Loucy (cell line): Measurements from ENCODE around the gene FRAS1.

Experiments
- H2AFZ ChIP-seq: fragments of 200-600 bp; sonication (generic); 2 replicates; pipeline ENCODE4 v1.6.0; 2016; ENCODE audit warnings: antibody characterized with exemption, mild to moderate bottlenecking, low read length, moderate library complexity
- H3F3A ChIP-seq: fragments of 200-600 bp; 2 replicates; pipeline ENCODE4 v1.6.0; 2016; ENCODE audit warnings: antibody characterized with exemption, low read depth, mild to moderate bottlenecking
- H3K27me3 ChIP-seq: fragments of 200-600 bp; sonication (generic); 2 replicates; pipeline ENCODE4 v1.6.1; 2014; ENCODE audit warnings: low read length, mild to moderate bottlenecking; ENCODE audit not compliant: insufficient read depth, poor library complexity, severe bottlenecking
- H3K36me3 ChIP-seq: fragments of 200-600 bp; sonication (generic); 2 replicates; pipeline ENCODE4 v1.6.1; 2016; ENCODE audit warnings: low read length; ENCODE audit not compliant: insufficient read depth
- H3K4me1 ChIP-seq: fragments of 200-600 bp; sonication (generic); 2 replicates; pipeline ENCODE4 v1.5.1; 2014; ENCODE audit warnings: low read length, mild to moderate bottlenecking; ENCODE audit not compliant: insufficient read depth, poor library complexity, severe bottlenecking
- H3K4me2 ChIP-seq: fragments of 200-600 bp; sonication (generic); 2 replicates; pipeline ENCODE4 v1.6.0; 2014; ENCODE audit warnings: antibody characterized with exemption, low read length, low read depth, mild to moderate bottlenecking; ENCODE audit not compliant: poor library complexity, severe bottlenecking
- H3K4me3 ChIP-seq: fragments of 200-600 bp; sonication (generic); 2 replicates; pipeline ENCODE4 v1.5.1; 2014; ENCODE audit warnings: low read length, mild to moderate bottlenecking, mixed read lengths; ENCODE audit not compliant: poor library complexity, severe bottlenecking
- H3K79me2 ChIP-seq: fragments of 200-600 bp; sonication (generic); 2 replicates; pipeline ENCODE4 v1.6.1; 2014; ENCODE audit warnings: low read length; ENCODE audit not compliant: insufficient read depth
- H3K9ac ChIP-seq: fragments of 200-600 bp; sonication (generic); 2 replicates; pipeline ENCODE4 v1.6.0; 2014; ENCODE audit warnings: mild to moderate bottlenecking, low read depth, low read length, moderate library complexity; ENCODE audit not compliant: poor library complexity, severe bottlenecking
- H3K9me2 ChIP-seq: fragments of 200-600 bp; sonication (generic); replicated peaks from 2 replicates; pipeline ENCODE4 v1.6.1; 2016; ENCODE audit warnings: low read depth, low read length, mixed read lengths
- H3K9me3 ChIP-seq: fragments of 200-600 bp; sonication (generic); 2 replicates; pipeline ENCODE4 v1.6.1; 2014; ENCODE audit warnings: mild to moderate bottlenecking, antibody characterized with exemption, low read length, low read depth; ENCODE audit not compliant: insufficient read depth
- H4K20me1 ChIP-seq: fragments of 200-600 bp; sonication (generic); 2 replicates; pipeline ENCODE4 v1.6.0; 2014; ENCODE audit warnings: antibody characterized with exemption, low read length, mild to moderate bottlenecking; ENCODE audit not compliant: insufficient read depth, poor library complexity, severe bottlenecking
- EZH2phosphoT487 ChIP-seq: fragments of 200-600 bp; IDR thresholded peaks from 2 replicates; pipeline ENCODE4 v1.6.1; 2018; ENCODE audit warnings: antibody characterized with exemption, mild to moderate bottlenecking, moderate library complexity, borderline replicate concordance
- TF ChIP-seq, protein P1 (sequence below): fragments of 200-600 bp; sonication (generic); conservative IDR thresholded peaks from 2 replicates; pipeline ENCODE4 v1.5.1; 2014; ENCODE audit warnings: mild to moderate bottlenecking, antibody characterized with exemption, low read length

FRAS1 gene

DNA sequence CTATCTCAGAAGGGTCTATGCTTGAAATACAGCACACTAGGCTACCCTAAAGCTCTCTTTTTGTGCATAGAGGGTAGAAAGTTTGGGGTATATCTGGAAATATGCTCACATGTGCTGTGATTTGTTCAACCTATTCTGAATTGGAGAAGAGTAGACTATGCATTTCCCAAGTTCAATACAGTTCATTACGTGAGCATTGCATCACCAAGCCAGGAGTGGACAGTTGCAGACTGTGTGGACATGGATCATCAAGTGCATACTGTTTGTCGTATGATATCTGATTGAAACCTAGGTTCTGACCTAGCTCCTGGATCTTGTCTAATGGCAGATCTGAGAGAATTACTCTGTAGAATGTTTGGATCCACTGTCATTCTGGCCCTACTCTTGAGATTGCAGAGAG, 161.1 kb downstream of the FRAS1 start:
- Histone ChIP-seq H3K9me3 (no peaks in the 10 kb centered on the region), H3K4me2 (no peak overlapping the region), H3F3A (no peaks in the 10 kb centered on the region), H3K4me1 (peaks cover 20% of the 10 kb centered on the region), H3K79me2 (no peaks in the 10 kb centered on the region), H4K20me1 (no peaks in the 10 kb centered on the region), H3K4me3 (no peak overlapping the region), H3K9ac (no peak overlapping the region), H3K27me3 (no peaks in the 10 kb centered on the region), H3K9me2 (no peaks in the 10 kb centered on the region), H3K36me3 (no peaks in the 10 kb centered on the region), H2AFZ (no peak overlapping the region)
- no peak for TF ChIP-seq EZH2phosphoT487

DNA sequence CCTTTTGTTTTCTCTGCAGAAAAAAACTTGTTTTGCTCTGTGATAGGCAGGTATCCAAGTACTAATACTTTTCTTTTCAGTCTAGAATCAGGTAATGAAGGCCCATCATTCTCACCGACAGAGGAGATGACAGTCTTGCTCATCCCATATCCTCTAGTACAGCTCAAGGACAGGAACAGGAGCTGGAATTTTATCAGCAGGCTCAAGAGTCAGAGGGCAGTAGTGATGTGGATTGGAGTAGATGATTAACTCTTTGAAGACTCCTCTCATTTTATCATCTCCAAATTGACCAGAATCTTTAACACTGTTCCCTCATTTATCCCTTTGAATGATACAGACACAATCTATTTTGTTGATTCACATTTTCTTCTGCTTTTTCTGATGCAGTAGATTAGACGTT, 162.7 kb downstream of the FRAS1 start:
- H3F3A ChIP-seq = no peaks in the 10 kb centered on the region
- no peaks in the 10 kb centered on the region for H3K9me3 ChIP-seq
- no peak overlapping the region for H2AFZ ChIP-seq
- no peaks in the 10 kb centered on the region for H4K20me1 ChIP-seq
- no peaks in the 10 kb centered on the region for H3K36me3 ChIP-seq
- H3K9me2 ChIP-seq = no peaks in the 10 kb centered on the region
- no peak overlapping the region for H3K4me2 ChIP-seq
- H3K4me1 ChIP-seq = peaks cover 13% of the 10 kb centered on the region
- no peaks in the 10 kb centered on the region for H3K79me2 ChIP-seq
- TF ChIP-seq, protein P1, sequence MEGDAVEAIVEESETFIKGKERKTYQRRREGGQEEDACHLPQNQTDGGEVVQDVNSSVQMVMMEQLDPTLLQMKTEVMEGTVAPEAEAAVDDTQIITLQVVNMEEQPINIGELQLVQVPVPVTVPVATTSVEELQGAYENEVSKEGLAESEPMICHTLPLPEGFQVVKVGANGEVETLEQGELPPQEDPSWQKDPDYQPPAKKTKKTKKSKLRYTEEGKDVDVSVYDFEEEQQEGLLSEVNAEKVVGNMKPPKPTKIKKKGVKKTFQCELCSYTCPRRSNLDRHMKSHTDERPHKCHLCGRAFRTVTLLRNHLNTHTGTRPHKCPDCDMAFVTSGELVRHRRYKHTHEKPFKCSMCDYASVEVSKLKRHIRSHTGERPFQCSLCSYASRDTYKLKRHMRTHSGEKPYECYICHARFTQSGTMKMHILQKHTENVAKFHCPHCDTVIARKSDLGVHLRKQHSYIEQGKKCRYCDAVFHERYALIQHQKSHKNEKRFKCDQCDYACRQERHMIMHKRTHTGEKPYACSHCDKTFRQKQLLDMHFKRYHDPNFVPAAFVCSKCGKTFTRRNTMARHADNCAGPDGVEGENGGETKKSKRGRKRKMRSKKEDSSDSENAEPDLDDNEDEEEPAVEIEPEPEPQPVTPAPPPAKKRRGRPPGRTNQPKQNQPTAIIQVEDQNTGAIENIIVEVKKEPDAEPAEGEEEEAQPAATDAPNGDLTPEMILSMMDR = no peak
- no peak for TF ChIP-seq EZH2phosphoT487
- H3K4me3 ChIP-seq = no peak overlapping the region
- H3K27me3 ChIP-seq = no peaks in the 10 kb centered on the region
- no peak overlapping the region for H3K9ac ChIP-seq

DNA sequence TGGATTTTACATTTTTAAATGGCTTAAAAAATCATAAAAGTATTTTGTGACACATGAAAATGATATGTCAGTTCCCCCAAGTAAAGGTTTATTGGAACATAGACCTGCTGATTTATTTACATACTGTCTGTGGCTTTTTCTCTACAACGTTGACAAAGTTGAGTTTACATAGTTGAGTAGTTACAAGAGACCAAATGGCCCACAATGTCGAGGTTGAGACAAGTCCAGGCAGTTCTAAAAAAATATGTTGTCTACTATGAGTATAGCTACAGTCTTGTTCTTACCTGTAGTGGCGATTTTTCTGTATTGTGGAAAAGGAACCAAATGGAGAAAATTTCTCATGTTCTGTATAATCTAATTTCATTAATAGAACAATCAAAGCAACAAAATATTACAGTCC, 163.2 kb downstream of the FRAS1 start:
- Histone ChIP-seq H3K79me2 (no peaks in the 10 kb centered on the region), H3K9ac (no peak overlapping the region), H4K20me1 (no peaks in the 10 kb centered on the region), H3K4me2 (no peak overlapping the region), H3K4me3 (no peak overlapping the region), H3K9me3 (no peaks in the 10 kb centered on the region), H3K4me1 (peaks cover 13% of the 10 kb centered on the region), H3F3A (no peaks in the 10 kb centered on the region), H3K36me3 (no peaks in the 10 kb centered on the region), H2AFZ (no peak overlapping the region), H3K9me2 (no peaks in the 10 kb centered on the region), H3K27me3 (no peaks in the 10 kb centered on the region)
- TF ChIP-seq EZH2phosphoT487 = no peak
- TF ChIP-seq, protein P1 = no peak

DNA sequence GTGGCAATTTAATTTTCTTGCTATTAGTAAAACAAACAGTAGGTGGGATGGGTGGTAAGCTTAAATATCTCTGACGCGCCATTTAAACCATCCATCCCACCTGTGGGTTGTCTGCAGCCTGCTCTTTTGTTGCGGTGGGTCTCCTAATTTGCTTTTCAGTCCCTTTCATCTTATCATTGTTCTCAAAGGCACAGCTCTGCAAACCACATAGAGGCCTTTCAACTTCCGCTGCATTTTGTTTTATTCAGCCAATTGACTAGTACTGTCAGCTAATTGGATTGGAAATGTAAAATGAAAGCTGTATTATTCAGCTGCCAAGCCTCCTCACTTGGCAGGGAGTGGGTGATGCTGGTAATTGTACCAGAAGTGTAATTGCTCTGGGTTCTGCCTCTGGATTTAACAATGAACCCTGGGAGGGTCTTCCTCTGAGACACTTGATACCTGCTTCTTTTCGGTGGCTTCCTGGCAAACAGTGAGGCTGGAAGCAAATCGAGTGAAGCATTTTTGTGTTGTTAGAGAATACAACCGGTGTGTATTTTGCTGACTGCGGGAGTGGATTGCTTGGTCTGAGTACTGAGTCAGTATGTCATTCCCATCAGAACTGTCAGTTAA, 165.6 kb downstream of the FRAS1 start:
- Histone ChIP-seq H3K4me1 (peaks cover 13% of the 10 kb centered on the region), H3K79me2 (no peaks in the 10 kb centered on the region), H3K4me2 (peak overlapping the region; percentile 38), H3K9me2 (no peaks in the 10 kb centered on the region), H3K4me3 (peak overlapping the region; percentile 35), H4K20me1 (no peaks in the 10 kb centered on the region), H3K27me3 (no peaks in the 10 kb centered on the region), H3F3A (no peaks in the 10 kb centered on the region), H3K9ac (no peak overlapping the region), H2AFZ (no peak overlapping the region), H3K36me3 (no peaks in the 10 kb centered on the region; the same call in 1 of the 2 replicates), H3K9me3 (0 out of 2 replicates have a peak, but pooled peaks cover 4% of the 10 kb centered on the region)
- no peak for TF ChIP-seq EZH2phosphoT487
- TF ChIP-seq, protein P1 = 0 out of 2 replicates have a peak, but pooled peaks have one; percentile 25
